HG03432 (cell line): Measurements from ENCODE around the gene ARHGAP8.
"Not testable (repeated sequence)": the region's sequence is repeated elsewhere in the genome, so short reads cannot be mapped to it uniquely, and the experiment has no call there.

Source experiments
- ATAC-seq: cut with Tn5 transposase; IDR thresholded peaks from one replicate; pipeline ENCODE4 v1.9.1; 2021; ENCODE audit warnings: mild to moderate bottlenecking, moderate library complexity; ENCODE audit not compliant: unreplicated experiment

ARHGAP8 gene

GRCh38 chr22:44848296-44848741 lies 95.9 kb downstream of the ARHGAP8 start:
- no peak for ATAC-seq

- no peak for ATAC-seq
Measured at GRCh38 chr22:44848791-44849420, 96.5 kb downstream of the ARHGAP8 start.

GRCh38 chr22:44850946-44851345 lies 98.6 kb downstream of the ARHGAP8 start:
- ATAC-seq: no peak

- not testable (repeated sequence) for ATAC-seq
Measured at GRCh38 chr22:44854641-44855040, 102.3 kb downstream of the ARHGAP8 start.

- no peak for ATAC-seq
Measured at GRCh38 chr22:44855855-44856254, 103.5 kb downstream of the ARHGAP8 start.

GRCh38 chr22:44858819-44859218 lies 106.4 kb downstream of the ARHGAP8 start:
- ATAC-seq: not testable (repeated sequence)

- no peak for ATAC-seq
Measured at GRCh38 chr22:44859641-44860040, 107.3 kb downstream of the ARHGAP8 start.

- no peak for ATAC-seq
Measured at GRCh38 chr22:44860311-44860710, 107.9 kb downstream of the ARHGAP8 start.

GRCh38 chr22:44861245-44861644 lies 108.9 kb downstream of the ARHGAP8 start:
- no peak for ATAC-seq

- no peak for ATAC-seq
Measured at GRCh38 chr22:44862281-44862680, 109.9 kb downstream of the ARHGAP8 start.

- no peak for ATAC-seq
Measured at GRCh38 chr22:44862981-44863860, 110.8 kb downstream of the ARHGAP8 start.

- ATAC-seq: no peak
Measured at GRCh38 chr22:44865193-44866057, 113.0 kb downstream of the ARHGAP8 start.

- ATAC-seq: no peak
Measured at GRCh38 chr22:44869196-44869595, 116.8 kb downstream of the ARHGAP8 start.

- no peak for ATAC-seq
Measured at GRCh38 chr22:44870021-44870420, 117.6 kb downstream of the ARHGAP8 start.

GRCh38 chr22:44871782-44872181 lies 119.4 kb downstream of the ARHGAP8 start:
- ATAC-seq: no peak

GRCh38 chr22:44876921-44877320 lies 124.5 kb downstream of the ARHGAP8 start:
- ATAC-seq: no peak

- no peak for ATAC-seq
Measured at GRCh38 chr22:44878483-44879300, 126.3 kb downstream of the ARHGAP8 start.

GRCh38 chr22:44879301-44879680 lies 126.9 kb downstream of the ARHGAP8 start:
- ATAC-seq: no peak

- ATAC-seq: no peak
Measured at GRCh38 chr22:44880610-44881290, 128.4 kb downstream of the ARHGAP8 start.

- no peak for ATAC-seq
Measured at GRCh38 chr22:44881624-44882023, 129.2 kb downstream of the ARHGAP8 start.
